Esophagus (tissue), 2 donors: Measurements from ENCODE around the gene ISLR2. TPM values are rescaled to one million over a fixed set of nuclear protein-coding genes. Genes with fewer than 3 reads are reported as not detected.
"Not testable (repeated sequence)": the region's sequence is repeated elsewhere in the genome, so short reads cannot be mapped to it uniquely, and the experiment has no call there.

Experiments used
- H3K27ac ChIP-seq, 2 donors: one replicate each; pipeline ENCODE4 v1.5.1; 2013; ENCODE audit warnings: low read depth in 2 of 2, mild to moderate bottlenecking in 2 of 2, inconsistent platforms in 1 of 2, low read length in 1 of 2, moderate library complexity in 1 of 2
- H3K27me3 ChIP-seq, 2 donors: one replicate each; pipeline ENCODE4 v1.6.1; 2013; ENCODE audit warnings: low read length in 2 of 2, control low read depth in 1 of 2, mild to moderate bottlenecking in 1 of 2; ENCODE audit not compliant: insufficient read depth in 2 of 2, control insufficient read depth in 1 of 2
- H3K36me3 ChIP-seq, 2 donors: one replicate each; pipeline ENCODE4 v1.6.1; 2013; ENCODE audit warnings: low read length in 1 of 2; ENCODE audit not compliant: control insufficient read depth in 2 of 2, insufficient read depth in 2 of 2
- H3K4me1 ChIP-seq, 2 donors: one replicate each; pipeline ENCODE4 v1.6.1; 2013; ENCODE audit warnings: low read length in 1 of 2; ENCODE audit not compliant: control insufficient read depth in 2 of 2, insufficient read depth in 2 of 2
- H3K4me3 ChIP-seq, 2 donors: one replicate each; pipeline ENCODE4 v1.5.1; 2013; ENCODE audit warnings: low read length in 2 of 2, mild to moderate bottlenecking in 2 of 2, low read depth in 1 of 2, moderate library complexity in 1 of 2
- H3K9me3 ChIP-seq, 2 donors: one replicate each; pipeline ENCODE4 v1.6.1; 2013; ENCODE audit warnings: mild to moderate bottlenecking in 2 of 2, low read depth in 1 of 2, low read length in 1 of 2, moderate library complexity in 1 of 2; ENCODE audit not compliant: control insufficient read depth in 2 of 2, insufficient read depth in 1 of 2
- WGBS, 2 donors: extraction: QIAGEN DNeasy Blood & Tissue Kit; methylation state at CpG; one replicate each; pipeline ENCODE4 v1.1.7; 2013; 5-methylcytosine and 5-hydroxymethylcytosine counted together
- polyA plus RNA-seq, 2 donors: library from polyadenylated mRNA; stranded (reverse); fragments of 200-250 nt; gene quantifications; one replicate each; pipeline ENCODE4 v1.2.3, GENCODE V29; 2013
- donor health status: healthy with polysubstance abuse.
- donor health status: Bipolar disorder and iron deficiency.

The ISLR2 gene
- polyA plus RNA-seq, 2 donors, result 0.10 to 0.12 TPM

- H3K9me3 ChIP-seq, result no peaks in the 10 kb centered on the region
- WGBS, 2 donors, result 53 to 59% methylated on average over 2 of the region's 2 CpGs
- H3K4me1 ChIP-seq, result no peaks in the 10 kb centered on the region
- H3K27me3 ChIP-seq, result no peaks in the 10 kb centered on the region
- H3K36me3 ChIP-seq, result no peaks in the 10 kb centered on the region
- no peak overlapping the region for H3K4me3 ChIP-seq
- no peak overlapping the region for H3K27ac ChIP-seq
These were observed 16.7 kb downstream of the ISLR2 start for GRCh38 chr15:74147051-74147450.

- Histone ChIP-seq H3K4me1 (peaks cover 0 to 2% of the 10 kb centered on the region in 2 donors), H3K9me3 (no peaks in the 10 kb centered on the region), H3K27ac (no peak overlapping the region), H3K4me3 (no peak overlapping the region), H3K36me3 (no peaks in the 10 kb centered on the region), H3K27me3 (no peaks in the 10 kb centered on the region)
- WGBS, 2 donors, result 70 to 74% methylated on average over 14 of the region's 14 CpGs
These were observed 25.5 kb downstream of the ISLR2 start for GRCh38 chr15:74155766-74156417.

GRCh38 chr15:74156678-74157411 lies 26.5 kb downstream of the ISLR2 start:
- Histone ChIP-seq H3K9me3 (no peaks in the 10 kb centered on the region), H3K4me1 (peaks cover 0 to 2% of the 10 kb centered on the region in 2 donors), H3K4me3 (no peak overlapping the region), H3K36me3 (no peaks in the 10 kb centered on the region), H3K27me3 (no peaks in the 10 kb centered on the region), H3K27ac (no peak overlapping the region)
- 26 to 28% methylated on average over 7 of the region's 7 CpGs for WGBS, 2 donors

- Histone ChIP-seq H3K27ac (no peak overlapping the region), H3K4me1 (peaks cover 0 to 2% of the 10 kb centered on the region in 2 donors), H3K9me3 (no peaks in the 10 kb centered on the region), H3K36me3 (no peaks in the 10 kb centered on the region), H3K4me3 (no peak overlapping the region), H3K27me3 (no peaks in the 10 kb centered on the region)
- 91 to 92% methylated on average over 9 of the region's 9 CpGs for WGBS, 2 donors
These were observed 27.8 kb downstream of the ISLR2 start for GRCh38 chr15:74157868-74158827.

GRCh38 chr15:74158855-74159650 lies 28.7 kb downstream of the ISLR2 start:
- no peak overlapping the region for H3K27ac ChIP-seq
- no peaks in the 10 kb centered on the region for H3K36me3 ChIP-seq
- no peaks in the 10 kb centered on the region for H3K9me3 ChIP-seq
- H3K4me1 ChIP-seq, result peaks cover 0 to 2% of the 10 kb centered on the region in 2 donors
- H3K27me3 ChIP-seq, result peaks cover 0 to under 1% of the 10 kb centered on the region in 2 donors
- H3K4me3 ChIP-seq, result no peak overlapping the region
- 63 to 66% methylated on average over 5 of the region's 5 CpGs for WGBS, 2 donors

GRCh38 chr15:74159773-74160172 lies 29.4 kb downstream of the ISLR2 start:
- Histone ChIP-seq H3K4me3 (no peak overlapping the region), H3K9me3 (no peaks in the 10 kb centered on the region), H3K36me3 (no peaks in the 10 kb centered on the region), H3K4me1 (peaks cover 0 to 2% of the 10 kb centered on the region in 2 donors), H3K27me3 (peaks cover 0 to 2% of the 10 kb centered on the region in 2 donors), H3K27ac (no peak overlapping the region)
- WGBS, 2 donors, result 92 to 94% methylated on average over 1 of the region's 1 CpG

GRCh38 chr15:74160390-74160789 lies 30.0 kb downstream of the ISLR2 start:
- H3K27ac ChIP-seq, H3K4me3 ChIP-seq, H3K27me3 ChIP-seq, H3K9me3 ChIP-seq, H3K4me1 ChIP-seq, H3K36me3 ChIP-seq: not testable (repeated sequence)
- 95% methylated on average over 3 of the region's 3 CpGs for WGBS, 2 donors

GRCh38 chr15:74162195-74162536 lies 31.8 kb downstream of the ISLR2 start:
- not testable (repeated sequence) for H3K27ac ChIP-seq, H3K4me3 ChIP-seq, H3K4me1 ChIP-seq, H3K27me3 ChIP-seq, H3K9me3 ChIP-seq, H3K36me3 ChIP-seq
- WGBS, 2 donors, result 92 to 93% methylated on average over 3 of the region's 3 CpGs

GRCh38 chr15:74165461-74165860 lies 35.1 kb downstream of the ISLR2 start:
- Histone ChIP-seq H3K9me3 (no peaks in the 10 kb centered on the region), H3K4me3 (no peak overlapping the region), H3K27ac (no peak overlapping the region), H3K36me3 (no peaks in the 10 kb centered on the region), H3K4me1 (no peaks in the 10 kb centered on the region), H3K27me3 (peaks cover 0 to 2% of the 10 kb centered on the region in 2 donors)
- whole genome bisulfite sequencing, 2 donors, result 92 to 95% methylated on average over 1 of the region's 1 CpG
